Measurements from ENCODE around the gene GJB2. TPM values are rescaled to one million over a fixed set of nuclear protein-coding genes. Genes with fewer than 3 reads are reported as not detected.

Gene GJB2
- total RNA-seq, 1 experiment from 2014 or later: not detected

Other genes starting within 250 kb of the GJB2 start
- gene ZMYM2, start 234.2 kb downstream of the GJB2 start, total RNA-seq (2014; rRNA removed; shearing (Covaris generic)): 22.5 and 30.4 TPM in 2 replicates
- gene GJA3, start 31.9 kb downstream of the GJB2 start, total RNA-seq (2014; rRNA removed; shearing (Covaris generic)): not detected in 2 replicates
- not detected in 2 replicates for gene GJB6, start 39.4 kb upstream of the GJB2 start, total RNA-seq (2014; rRNA removed; shearing (Covaris generic))

Measured in SJSA1 (cell line).